ENCODE measurements around the gene TMEM217. TPM values are rescaled to one million over a fixed set of nuclear protein-coding genes. Genes with fewer than 3 reads are reported as not detected.

TMEM217 gene
- total and polyA plus RNA-seq, 12 donors = 1.5 to 26.7 (median 5.6) TPM; not detected in 1

GRCh38 chr6:37225350-37226169 is 32.4 kb downstream of the TMEM217 start:
- DNase-seq = no peak
- TF ChIP-seq POLR2A (IDR thresholded peaks at IDR 0.05) = no peak
- no peak for TF ChIP-seq CTCF (IDR thresholded peaks at IDR 0.05)
- no peaks in the 10 kb centered on the region for H3K27me3 ChIP-seq
- H3K4me1 ChIP-seq (replicated peaks in 1 of 2) = peaks cover 6 to 17% of the 10 kb centered on the region in 2 donors
- H3K4me3 ChIP-seq = no peak overlapping the region
- WGBS, 4 donors = 84 to 88% (median 86%) methylated on average over 5 of the region's 5 CpGs
- intact Hi-C loops (cut with DNase I) = no loop called here
- no peaks in the 10 kb centered on the region for H3K9me3 ChIP-seq (replicated peaks in 1 of 3)
- no peak overlapping the region for H3K27ac ChIP-seq
- no peaks in the 10 kb centered on the region for H3K36me3 ChIP-seq (replicated peaks in 1 of 2)

- intact Hi-C loops (cut with DNase I) = no loop called here
- Histone ChIP-seq H3K36me3 (replicated peaks in 1 of 2) (no peaks in the 10 kb centered on the region), H3K9me3 (replicated peaks in 1 of 3) (no peaks in the 10 kb centered on the region), H3K4me3 (peak overlapping the region in 1 of 4 donors; percentile 73), H3K27ac (peak overlapping the region in 2 of 5 donors; percentile 4 to 23), H3K27me3 (no peaks in the 10 kb centered on the region), H3K4me1 (replicated peaks in 1 of 2) (peaks cover 6 to 17% of the 10 kb centered on the region in 2 donors)
- DNase-seq = no peak
- TF ChIP-seq CTCF (IDR thresholded peaks at IDR 0.05) (no peak), POLR2A (IDR thresholded peaks at IDR 0.05) (no peak)
Measured at GRCh38 chr6:37222992-37223391, 35.0 kb downstream of the TMEM217 start.

GRCh38 chr6:37222125-37222967 is 35.6 kb downstream of the TMEM217 start:
- Histone ChIP-seq H3K4me3 (peak overlapping the region; percentile 18 to 77 (median 54)), H3K9me3 (replicated peaks in 1 of 3) (no peaks in the 10 kb centered on the region), H3K4me1 (replicated peaks in 1 of 2) (peaks cover 6 to 17% of the 10 kb centered on the region in 2 donors), H3K36me3 (replicated peaks in 1 of 2) (no peaks in the 10 kb centered on the region), H3K27ac (peak overlapping the region in 2 of 5 donors; percentile 23 to 41), H3K27me3 (no peaks in the 10 kb centered on the region)
- peak; percentile 10 to 63 for TF ChIP-seq POLR2A (IDR thresholded peaks at IDR 0.05)
- no peak for TF ChIP-seq CTCF (IDR thresholded peaks at IDR 0.05)
- peak; percentile 75 to 92 (median 88) for DNase-seq
- intact Hi-C loops (cut with DNase I) = no loop called here
- 0 to 1% (median 1%) methylated on average over 8 to 39 of the region's 39 CpGs for WGBS, 4 donors

- Histone ChIP-seq H3K27ac (peak overlapping the region in 2 of 5 donors; percentile 23 to 41), H3K36me3 (replicated peaks in 1 of 2) (no peaks in the 10 kb centered on the region), H3K9me3 (replicated peaks in 1 of 3) (no peaks in the 10 kb centered on the region), H3K27me3 (no peaks in the 10 kb centered on the region), H3K4me3 (peak overlapping the region in 2 of 4 donors; percentile 73 to 77), H3K4me1 (replicated peaks in 1 of 2) (peaks cover 6 to 17% of the 10 kb centered on the region in 2 donors)
- intact Hi-C loops (cut with DNase I) = no loop called here
- 53 to 63% (median 57%) methylated on average over 6 of the region's 6 CpGs for WGBS, 4 donors
- DNase-seq = no peak
- TF ChIP-seq POLR2A (IDR thresholded peaks at IDR 0.05) (no peak), CTCF (IDR thresholded peaks at IDR 0.05) (no peak)
Measured at GRCh38 chr6:37221585-37222124, 36.3 kb downstream of the TMEM217 start.
